Fibroblast of skin of left biceps (primary cell): ENCODE data around the gene BIRC7.
"Not testable (repeated sequence)": the region's sequence is repeated elsewhere in the genome, so short reads cannot be mapped to it uniquely, and the experiment has no call there.

ENCODE experiments used
- DNase-seq, 2 experiments: peaks; one replicate each; pipeline ENCODE4 v3.0.0-alpha.2; 2013; ENCODE audit warnings: low read depth in 2 of 2

Gene BIRC7

GRCh38 chr20:63248835-63249591 is 13.3 kb downstream of the BIRC7 start:
- DNase-seq: no peak

- DNase-seq: no peak
These were observed 14.2 kb downstream of the BIRC7 start for GRCh38 chr20:63249891-63250290.

DNA sequence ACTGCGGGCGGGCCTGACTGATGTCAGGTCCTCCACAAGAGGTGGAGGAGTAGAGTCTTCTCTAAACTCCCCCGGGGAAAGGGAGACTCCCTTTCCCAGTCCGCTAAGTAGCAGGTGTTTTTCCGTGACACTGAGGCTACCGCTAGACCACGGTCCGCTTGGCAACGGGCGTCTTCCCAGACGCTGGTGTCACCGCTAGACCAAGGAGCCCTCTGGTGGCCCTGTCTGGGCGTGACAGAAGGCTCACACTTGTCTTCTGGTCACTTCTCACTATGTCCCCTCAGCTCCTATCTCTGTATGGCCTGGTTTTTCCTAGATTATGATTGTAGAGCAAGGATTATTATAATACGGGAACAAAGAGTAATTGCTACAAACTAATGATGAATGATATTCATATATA is 15.6 kb downstream of the BIRC7 start:
- not testable (repeated sequence) for DNase-seq

DNA sequence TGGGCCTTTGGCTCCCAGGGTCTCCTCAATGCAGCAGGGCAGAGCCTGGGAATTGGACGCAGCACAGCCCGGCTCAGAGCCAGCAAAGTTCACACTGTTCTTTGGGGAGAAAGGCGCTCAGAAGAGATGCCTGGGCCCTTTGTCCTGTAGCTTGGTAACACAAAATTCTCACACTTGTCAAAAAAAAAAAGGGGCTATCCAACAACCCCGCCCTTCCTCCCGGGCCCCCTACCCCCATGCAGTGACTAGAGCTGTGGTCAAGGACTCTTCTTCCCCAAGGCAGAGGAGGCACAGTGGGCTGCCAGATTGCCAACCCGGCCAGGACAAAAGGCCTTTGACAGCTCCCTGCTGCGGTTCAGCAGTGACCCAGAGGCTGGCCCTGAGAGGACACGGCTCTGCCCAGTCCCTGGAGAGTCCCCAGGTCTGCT is 16.6 kb downstream of the BIRC7 start:
- DNase-seq: no peak

DNA sequence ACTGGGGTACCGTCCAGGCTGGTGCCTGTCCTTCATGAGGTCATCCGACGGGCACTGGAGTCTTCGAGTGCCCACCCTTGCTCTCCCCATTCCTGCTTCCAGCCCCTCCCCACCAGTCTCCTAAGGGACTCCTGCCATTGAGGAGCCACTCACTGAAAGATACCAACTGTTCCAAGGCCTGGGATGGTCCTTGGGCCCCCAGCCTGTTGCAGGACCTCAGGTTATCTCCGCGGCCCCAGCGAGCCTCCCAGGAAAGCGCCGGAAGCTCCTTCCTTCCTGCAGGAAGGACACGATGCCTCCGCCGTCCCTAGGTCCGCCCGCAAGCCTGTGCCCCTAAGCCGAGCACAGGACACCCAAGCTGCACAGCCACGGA is 17.3 kb downstream of the BIRC7 start:
- DNase-seq: no peak

GRCh38 chr20:63253438-63254231 is 17.9 kb downstream of the BIRC7 start:
- no peak for DNase-seq

GRCh38 chr20:63254232-63254605 is 18.5 kb downstream of the BIRC7 start, which contains the start of gene NKAIN4:
NKAIN4 (minus strand) TSS chr20:63254463; CDS start chr20:63254450, 13 bp downstream.
- no peak for DNase-seq

DNA sequence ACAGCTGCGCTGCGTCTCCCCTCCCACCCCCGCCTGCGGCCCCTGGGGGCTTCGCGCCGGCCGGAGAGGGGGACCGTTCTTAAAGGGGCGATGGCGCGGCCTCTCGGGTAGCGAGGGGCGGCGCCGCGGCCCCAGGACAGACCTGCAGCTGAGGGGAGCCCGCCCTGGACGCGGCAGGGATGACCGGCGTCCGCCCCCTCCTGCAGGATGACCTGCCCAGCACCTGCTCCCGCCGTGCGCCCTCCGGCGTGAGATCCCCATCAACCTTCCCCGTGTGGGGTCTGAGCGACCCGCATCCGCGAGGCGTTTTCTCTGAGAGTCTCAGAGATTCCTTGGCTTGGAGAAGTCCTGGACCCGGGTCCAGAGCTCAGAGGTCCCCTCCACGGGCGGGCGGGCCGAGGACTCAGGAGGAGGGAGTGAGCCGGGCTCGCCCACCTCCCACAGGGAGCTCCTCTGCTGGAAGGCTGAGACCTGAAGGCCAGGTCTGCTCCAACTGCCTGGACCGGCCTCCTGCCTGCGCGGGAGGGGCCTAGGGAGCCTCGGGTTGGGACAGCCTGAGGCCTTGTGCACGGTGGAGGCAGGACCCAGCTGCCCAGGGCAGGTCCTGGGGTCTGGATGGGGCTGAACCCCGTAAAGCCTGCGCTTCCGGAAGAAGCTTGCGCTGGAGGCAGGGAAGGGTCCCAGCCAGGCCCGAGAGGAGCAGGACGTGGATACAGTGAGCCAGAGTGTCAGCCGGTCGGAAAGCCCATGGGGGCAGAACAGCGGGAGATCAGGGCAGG is 19.1 kb downstream of the BIRC7 start:
- DNase-seq: no peak

DNA sequence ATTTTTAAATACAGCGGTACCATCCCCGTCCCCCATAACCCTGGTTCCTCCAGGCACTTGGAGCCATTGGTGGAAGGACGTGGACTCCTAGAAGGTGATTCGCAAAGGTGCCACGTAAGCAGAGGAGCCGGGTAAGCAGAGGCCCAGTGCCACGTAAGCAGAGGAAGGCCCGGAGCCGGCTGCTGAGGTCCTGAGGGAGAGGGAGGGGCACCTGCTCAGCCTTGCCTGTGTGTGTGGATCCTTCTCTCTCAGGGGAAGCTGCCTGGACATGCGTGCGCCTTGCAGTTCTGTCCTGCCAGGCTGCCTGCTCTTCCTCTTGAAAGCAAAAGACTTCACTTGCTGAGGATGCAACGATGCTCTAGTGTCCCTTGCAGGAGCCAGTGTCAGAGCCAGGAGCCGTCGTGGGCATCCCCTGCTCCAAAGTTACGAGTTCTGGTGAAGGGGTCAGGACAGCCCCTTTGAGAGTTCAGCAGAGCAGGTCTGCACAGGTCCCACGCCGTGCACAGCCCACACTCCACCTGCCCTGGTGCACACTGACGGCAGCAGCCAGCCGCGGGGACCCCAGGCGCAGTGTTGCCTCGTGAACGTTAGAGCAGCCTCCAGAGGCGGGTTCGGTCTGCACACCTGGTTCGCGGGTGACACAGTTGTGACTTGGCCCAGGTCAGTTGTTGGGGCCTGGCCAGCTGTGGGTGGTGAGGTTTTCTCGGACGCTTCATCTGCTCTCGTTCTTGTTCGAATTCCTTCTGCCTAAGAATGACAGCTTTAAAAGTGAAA is 20.4 kb downstream of the BIRC7 start:
- no peak for DNase-seq

DNA sequence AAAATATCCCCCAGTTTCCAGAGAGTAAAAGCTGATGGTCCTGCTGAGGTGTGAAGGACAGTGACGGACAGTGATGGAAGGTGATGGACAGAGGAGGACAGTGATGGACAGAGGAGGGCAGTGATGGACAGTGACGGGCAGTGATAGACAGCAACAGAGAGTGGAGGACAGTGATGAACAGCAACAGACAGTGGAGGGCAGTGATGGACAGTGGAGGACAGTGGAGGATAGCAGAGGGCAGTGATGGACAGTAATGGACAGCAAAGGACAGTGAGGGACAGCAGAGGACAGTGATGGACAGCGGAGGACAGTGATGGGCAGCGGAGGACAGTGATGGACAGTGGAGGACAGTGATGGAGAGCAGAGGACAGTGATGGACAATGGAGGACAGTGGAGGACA is 21.2 kb downstream of the BIRC7 start:
- DNase-seq: no peak

- DNase-seq: no peak
These were observed 21.9 kb downstream of the BIRC7 start for GRCh38 chr20:63257629-63258028.

DNA sequence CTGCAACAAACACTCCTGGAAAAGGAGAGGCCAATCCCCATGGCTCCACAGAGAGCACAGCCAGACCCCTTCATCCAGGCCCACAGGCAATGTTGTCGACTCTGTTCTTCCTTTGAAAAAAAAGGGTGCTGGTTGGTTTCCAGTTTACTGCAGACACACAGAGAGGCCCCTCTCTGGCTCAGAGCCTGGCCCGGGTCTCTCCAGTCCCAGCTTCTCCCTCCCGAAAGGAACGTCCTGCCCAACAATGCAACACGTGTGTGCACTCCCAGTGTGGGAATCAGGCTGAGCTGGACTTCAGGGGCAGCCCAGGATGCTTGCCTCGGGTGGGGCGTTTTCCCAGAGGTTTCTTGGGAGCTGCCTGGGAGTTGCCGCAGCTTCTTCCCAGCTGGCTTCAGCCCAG is 23.1 kb downstream of the BIRC7 start:
- no peak for DNase-seq

GRCh38 chr20:63259734-63260460 is 24.2 kb downstream of the BIRC7 start:
- DNase-seq: no peak

DNA sequence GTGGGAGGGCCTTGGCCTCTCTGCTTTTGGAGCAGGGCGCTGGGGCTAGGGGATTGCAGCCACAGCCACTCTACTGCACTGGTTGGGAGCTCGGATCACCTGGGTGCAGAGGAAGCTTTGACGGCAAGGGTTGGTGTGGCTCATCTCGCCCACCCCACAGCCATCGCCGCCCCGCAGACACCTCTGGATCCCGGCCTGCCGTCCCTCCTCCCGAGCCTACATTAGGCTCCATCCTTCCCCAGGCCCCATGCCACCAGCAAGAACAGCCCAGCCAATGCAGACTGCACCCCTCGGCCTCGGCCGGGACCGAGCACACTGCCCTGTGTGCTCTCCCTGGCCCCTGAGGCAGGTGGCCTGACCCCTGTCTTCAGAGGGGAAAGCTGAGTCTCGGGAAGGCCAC is 24.8 kb downstream of the BIRC7 start:
- no peak for DNase-seq

DNA sequence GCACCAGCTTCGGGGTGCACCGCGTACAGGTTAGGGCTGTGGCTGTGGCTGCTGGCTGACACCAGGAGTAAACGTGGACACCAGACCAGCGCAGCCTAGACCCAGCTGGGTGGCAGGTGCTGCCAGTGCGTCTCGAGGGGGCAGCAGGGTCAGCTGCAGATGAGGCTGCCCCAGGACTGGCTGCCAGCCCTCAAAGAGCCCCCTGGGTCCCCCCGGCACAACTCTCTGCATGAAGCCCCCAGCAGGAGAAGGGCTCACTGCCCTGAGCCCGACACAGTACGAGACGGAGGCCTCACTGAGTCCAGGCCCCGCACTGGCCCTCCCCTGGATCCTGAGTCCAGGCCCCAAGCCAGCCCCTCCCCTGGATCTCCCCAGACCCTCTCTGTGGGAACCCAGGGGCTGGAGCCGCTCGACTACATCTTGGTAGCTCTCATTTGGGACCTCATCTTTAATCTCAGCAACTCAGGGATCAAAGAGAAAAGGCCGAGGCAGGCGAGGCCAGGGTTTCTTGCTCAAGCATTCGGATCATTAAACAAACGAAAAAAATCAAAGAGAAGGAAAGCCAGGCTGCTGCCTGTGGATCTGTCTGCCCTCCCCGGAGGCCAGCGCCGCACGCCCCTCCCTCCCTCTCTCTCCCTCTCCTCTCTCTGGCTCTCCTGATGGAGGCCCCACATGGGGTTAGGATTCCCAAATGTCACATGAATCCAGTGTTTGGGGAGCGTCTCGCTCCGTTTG is 25.5 kb downstream of the BIRC7 start:
- no peak for DNase-seq

GRCh38 chr20:63261795-63262528 is 26.3 kb downstream of the BIRC7 start:
- no peak for DNase-seq

DNA sequence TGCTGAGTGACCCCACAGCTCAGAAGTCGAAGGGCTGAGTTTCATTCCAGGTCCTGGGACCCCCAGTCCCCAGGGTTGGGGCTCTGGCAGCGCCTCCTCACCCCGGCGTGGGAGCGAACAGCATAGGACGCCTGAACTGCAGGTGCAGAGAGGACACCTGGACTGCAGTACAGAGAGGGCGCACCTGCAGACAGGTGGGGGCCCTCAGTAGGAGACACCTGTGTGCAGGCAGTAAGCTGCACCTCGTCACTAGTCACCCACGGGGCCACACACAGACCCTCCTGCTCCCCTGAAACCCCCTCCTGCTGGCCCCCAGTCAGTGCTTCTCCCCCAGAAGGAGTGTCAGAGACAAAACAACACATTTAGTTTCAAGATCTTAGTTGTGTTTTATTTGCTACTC is 27.1 kb downstream of the BIRC7 start:
- DNase-seq: no peak

- DNase-seq: no peak
These were observed 28.3 kb downstream of the BIRC7 start for GRCh38 chr20:63264000-63264399.

- no peak for DNase-seq
These were observed 28.8 kb downstream of the BIRC7 start for GRCh38 chr20:63264519-63264918.
